ACHN (cell line): Measurements from ENCODE around the gene CSPG5.
A peak's percentile ranks its signal among the peaks of the same experiment; 100 is the strongest.

ENCODE experiments used
- DNase-seq: peaks from one replicate; pipeline ENCODE4 v3.0.0-alpha.2; 2015
- in situ Hi-C: cut with HindIII; loops from 2 replicates; pipeline ENCODE4 v1.10.0; 2017; ENCODE audit warnings: low sequenced_read_pairs, low pct_ligation_motif_present, low pct_unique_long_range_greater_than_20kb

The CSPG5 gene

GRCh38 chr3:47513125-47513929, 65.3 kb downstream of the CSPG5 start, which contains the start of gene ELP6:
TSS of gene ELP6 (minus strand) at chr3:47513712. CDS start at chr3:47513590, 122 bp downstream.
- DNase-seq, result peak; percentile 93
- in situ Hi-C loops, result no loop called here

- in situ Hi-C loops, result no loop called here
- DNase-seq, result peak; percentile 12
Measured at GRCh38 chr3:47512416-47513124, 66.1 kb downstream of the CSPG5 start.
